ENCODE data around the gene MARS1.

DNA sequence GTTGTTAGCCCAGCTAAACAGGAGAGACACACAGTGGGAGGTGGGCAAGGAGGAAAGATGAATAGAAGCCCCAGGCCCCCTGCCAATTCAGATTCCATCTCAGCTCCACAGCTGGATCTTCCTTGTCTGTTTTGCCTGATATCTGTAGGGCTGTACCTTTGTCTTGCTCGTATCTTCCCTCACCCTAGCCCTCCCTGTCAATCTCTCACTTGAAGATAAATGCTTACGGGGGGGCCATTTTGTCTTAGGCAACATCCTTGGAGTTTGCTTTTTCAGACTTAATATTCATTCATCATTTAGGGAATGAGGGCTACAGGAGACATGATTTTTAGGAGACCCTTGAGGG is 64.4 kb downstream of the MARS1 start:
- no peak for TF ChIP-seq POLR2A (IDR thresholded peaks at IDR 0.05; ENCODE audit: low read depth, low read length)
- TF ChIP-seq POLR2AphosphoS5 (IDR thresholded peaks at IDR 0.05; ENCODE audit: low read depth, low read length) = no peak
- TF ChIP-seq TAF1 (IDR thresholded peaks at IDR 0.05; ENCODE audit: borderline replicate concordance, low read depth, low read length) = no peak
